Ammon's horn (tissue), 1 donor: ENCODE data around the gene SPEM2.

ENCODE experiments used
- DNase-seq: peaks from one replicate; pipeline ENCODE4 v3.0.0-alpha.2; 2016; ENCODE audit warnings: low spot score

Gene SPEM2

GRCh38 chr17:7421186-7421585, 4.2 kb upstream of the SPEM2 start:
- no peak for DNase-seq

DNA sequence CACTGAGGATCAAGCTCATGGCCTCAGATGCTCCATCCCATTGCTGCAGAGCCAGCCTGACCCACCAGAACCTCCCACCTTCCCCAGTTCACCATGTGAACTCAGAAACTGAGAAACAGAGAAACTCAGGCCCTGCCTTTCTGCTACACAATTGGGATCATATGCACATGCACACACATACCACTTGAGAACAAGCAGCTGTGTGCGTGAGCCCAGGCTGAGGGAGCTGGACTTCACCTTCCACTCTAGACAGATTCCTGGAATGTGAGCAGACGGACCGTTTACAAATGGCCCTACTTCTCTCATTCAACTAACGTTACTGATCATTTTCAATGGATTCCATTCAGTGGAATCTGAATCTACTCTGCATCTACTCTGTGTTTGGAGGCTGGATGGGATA, 1.7 kb upstream of the SPEM2 start:
- DNase-seq = no peak

GRCh38 chr17:7425756-7426155, 340 bp downstream of the SPEM2 start:
- no peak for DNase-seq

GRCh38 chr17:7426203-7426863, 917 bp downstream of the SPEM2 start:
- no peak for DNase-seq

GRCh38 chr17:7426896-7427489, 1.6 kb downstream of the SPEM2 start:
- DNase-seq = no peak

GRCh38 chr17:7427549-7427948, 2.1 kb downstream of the SPEM2 start:
- DNase-seq = no peak

- DNase-seq = no peak
Observed at GRCh38 chr17:7428557-7428956, 3.1 kb downstream of the SPEM2 start, which contains the start of gene SPEM3. TSS of gene SPEM3 (plus strand) at chr17:7428857. CDS start at chr17:7428903, 46 bp downstream.

GRCh38 chr17:7429722-7430121, 4.3 kb downstream of the SPEM2 start:
- DNase-seq = no peak

DNA sequence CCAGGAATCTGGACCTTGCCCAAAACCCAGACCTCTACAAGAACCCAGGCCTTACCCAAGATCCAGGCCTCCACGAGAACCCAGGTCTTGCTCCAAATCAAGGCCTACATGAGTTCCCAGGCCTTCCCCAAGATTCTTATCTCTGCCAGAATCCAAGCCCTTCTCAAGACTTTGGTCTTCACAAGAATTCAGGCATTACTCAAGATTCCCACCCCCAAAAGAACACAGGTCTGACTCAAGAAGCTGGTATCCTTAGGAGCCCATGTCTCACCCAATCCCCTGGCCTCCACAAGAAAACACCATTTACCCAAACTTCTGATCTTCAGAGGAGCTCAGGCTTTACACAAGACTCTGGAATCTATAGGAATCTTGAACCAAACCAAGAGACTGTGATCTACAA, 5.8 kb downstream of the SPEM2 start:
- DNase-seq = no peak

DNA sequence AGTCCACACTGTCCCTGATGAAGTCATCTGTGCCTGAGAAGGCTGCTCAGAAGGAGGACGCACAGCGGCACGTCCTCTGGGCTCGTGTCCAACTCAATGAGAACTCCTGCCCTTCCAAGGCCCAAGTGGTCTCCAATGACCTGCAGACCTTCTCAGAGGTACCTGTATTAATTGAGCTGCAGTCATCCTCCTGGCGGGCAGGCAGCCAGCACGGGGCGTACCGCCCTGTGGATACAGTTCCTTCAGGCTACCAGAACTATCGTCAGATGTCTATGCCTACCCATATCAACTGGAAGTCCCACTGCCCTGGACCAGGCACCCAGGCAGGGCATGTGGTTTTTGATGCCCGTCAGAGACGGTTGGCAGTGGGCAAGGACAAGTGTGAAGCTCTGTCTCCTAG, 6.9 kb downstream of the SPEM2 start:
- DNase-seq = no peak

DNA sequence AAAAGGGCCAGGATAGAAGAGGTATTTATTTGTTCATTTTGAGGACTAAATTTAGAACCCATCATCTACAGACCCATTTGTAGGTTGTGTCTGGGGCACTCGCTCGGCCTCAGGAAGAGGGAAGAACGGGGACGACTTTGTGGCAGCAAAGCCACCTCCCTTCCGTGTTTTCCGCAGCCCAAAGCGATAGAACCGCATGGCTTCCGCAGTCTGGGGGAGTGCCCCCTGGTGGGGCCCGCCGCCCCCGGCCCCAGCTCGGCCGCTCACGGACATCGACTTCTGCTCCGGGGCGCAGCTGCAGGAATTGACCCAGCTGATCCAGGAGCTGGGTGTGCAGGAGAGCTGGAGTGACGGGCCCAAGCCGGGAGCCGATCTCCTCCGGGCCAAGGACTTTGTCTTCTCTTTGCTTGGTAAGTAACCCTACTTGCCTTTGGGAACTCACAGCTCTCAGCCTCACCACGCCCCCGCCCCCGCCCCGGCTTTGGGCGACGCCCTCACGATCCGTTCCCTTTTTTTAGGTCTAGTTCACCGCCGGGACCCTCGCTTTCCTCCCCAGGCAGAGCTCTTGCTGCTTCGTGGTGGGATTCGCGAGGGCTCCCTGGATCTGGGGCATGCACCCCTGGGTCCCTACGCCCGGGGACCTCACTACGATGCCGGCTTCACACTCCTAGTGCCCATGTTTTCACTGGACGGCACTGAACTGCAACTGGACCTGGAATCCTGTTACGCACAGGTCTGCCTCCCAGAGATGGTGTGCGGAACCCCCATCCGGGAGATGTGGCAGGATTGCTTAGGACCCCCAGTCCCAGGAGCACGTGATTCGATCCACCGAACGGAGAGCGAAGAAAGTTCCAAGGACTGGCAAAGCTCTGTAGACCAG, 10.5 kb downstream of the SPEM2 start:
- DNase-seq = no peak

DNA sequence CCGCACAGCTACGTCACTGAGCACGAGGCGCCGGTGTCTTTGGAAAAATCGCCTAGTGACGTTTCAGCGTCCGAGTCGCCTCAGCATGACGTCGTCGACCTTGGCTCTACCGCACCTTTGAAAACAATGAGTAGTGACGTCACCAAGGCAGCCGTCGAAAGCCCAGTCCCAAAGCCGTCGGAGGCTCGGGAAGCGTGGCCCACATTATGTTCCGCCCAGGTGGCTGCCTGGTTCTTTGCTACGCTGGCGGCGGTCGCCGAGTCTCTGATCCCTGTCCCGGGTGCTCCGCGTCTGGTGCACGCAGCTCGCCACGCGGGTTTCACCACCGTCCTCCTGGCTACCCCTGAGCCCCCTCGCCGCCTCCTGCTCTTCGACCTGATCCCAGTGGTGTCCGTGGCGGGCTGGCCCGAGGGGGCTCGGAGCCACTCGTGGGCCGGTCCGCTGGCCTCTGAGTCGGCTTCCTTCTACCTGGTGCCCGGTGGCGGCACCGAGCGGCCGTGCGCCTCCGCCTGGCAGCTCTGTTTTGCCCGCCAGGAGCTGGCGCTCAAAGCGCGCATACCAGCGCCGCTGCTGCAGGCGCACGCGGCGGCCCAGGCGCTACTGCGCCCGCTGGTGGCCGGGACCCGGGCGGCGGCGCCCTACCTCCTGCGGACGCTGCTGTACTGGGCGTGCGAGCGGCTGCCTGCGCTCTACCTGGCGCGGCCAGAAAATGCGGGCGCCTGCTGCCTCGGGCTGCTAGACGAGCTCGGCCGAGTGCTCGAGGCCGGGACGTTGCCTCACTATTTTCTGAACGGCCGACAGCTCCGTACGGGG, 11.3 kb downstream of the SPEM2 start:
- DNase-seq = peak; percentile 81

DNA sequence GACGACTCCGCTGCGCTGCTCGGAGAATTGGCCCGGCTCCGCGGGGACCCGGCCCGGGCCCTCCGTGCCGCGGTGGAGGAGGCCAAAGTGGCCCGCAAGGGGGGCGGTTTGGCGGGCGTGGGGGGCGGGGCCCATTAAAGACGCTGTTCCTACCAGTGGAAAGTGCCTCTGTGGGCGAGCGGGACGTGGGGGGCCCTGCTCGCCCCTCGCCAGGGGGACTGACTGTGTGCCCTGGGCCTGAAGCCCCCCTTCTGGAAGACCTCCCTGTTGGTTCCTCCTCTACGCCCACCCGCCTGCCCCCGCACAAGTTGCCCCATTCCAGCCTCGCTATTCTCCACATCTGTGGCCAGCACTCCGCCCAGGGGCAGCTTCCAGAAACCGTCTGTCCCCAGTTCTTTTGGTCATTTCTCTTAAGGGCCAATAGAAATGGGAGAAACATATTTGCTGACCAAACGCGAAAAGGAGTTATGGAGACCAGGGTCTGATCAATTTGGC, 12.0 kb downstream of the SPEM2 start:
- no peak for DNase-seq

DNA sequence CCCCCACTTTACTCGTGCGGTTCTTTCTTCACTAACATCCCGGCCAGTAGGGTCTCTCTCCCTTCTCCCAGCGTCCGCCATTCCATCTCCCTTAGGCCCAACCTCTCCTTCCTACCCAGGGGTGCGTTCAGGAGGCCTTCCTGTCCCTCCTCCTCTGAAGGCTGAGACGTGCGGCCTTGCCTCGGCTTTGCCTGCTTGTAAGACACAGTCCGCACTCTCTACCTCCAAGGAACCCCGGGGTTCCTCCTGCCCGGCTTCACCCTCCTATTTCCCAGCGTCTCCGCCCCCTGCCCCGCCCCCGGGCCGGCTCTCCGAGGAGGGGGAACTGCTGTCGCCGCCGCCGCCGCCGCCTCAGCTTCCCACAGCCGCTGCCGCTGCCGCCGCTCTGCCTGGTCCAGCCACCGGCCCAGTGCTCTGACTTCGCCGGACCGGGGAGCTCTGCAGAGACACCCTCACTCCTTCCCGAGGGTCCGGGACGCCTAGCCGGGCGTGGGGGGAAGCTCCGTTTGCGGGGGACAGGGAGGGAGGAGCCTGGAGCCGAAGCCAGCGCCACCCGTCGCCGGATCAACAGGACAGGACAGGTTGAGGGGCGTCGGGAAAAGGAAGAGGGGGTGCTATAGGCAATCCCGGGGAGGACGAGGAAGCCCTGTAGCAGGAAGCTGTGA, 12.7 kb downstream of the SPEM2 start:
- DNase-seq = peak; percentile 78

DNA sequence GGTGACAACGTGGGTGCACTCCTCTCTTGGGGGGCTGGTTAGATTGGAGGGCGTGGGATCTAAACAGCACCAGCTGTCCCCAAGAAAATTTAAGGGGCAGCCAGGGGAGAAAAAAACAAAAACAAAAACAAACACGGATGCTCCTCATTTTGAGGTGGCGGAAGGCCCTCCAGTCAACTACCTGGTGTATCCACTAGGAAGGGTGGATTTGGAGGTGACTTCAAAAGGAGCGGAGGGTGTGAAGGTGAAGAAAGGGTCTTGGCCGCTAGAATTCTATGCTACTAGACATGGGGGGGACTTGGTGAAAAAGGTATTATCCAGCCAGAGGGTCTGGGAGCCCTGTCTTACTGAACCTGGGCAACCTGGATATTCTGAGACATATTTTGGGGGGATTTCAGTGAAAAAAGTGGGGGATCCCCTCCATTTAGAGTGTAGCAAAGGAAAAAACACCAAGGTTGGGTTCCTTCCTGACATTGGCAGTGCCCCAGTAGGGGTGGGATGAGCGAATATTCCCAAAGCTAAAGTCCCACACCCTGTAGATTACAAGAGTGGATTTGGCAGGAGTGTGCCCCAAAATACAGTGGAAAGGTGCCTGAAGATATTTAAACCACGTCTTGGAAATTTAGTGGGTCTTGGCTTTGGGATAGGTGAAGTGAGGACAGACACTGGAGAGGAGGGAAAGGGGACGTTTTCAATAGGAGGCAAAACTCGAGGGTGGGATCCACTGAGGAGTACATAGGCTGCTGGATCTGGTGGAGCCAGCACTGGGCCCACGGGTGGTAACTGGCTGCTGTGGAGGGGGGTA, 13.4 kb downstream of the SPEM2 start:
- no peak for DNase-seq

- DNase-seq = no peak
Observed at GRCh38 chr17:7439462-7440112, 14.2 kb downstream of the SPEM2 start, which contains the start of gene FGF11. TSS of gene FGF11 (plus strand) at chr17:7439512. CDS start at chr17:7439621, 109 bp downstream.

DNA sequence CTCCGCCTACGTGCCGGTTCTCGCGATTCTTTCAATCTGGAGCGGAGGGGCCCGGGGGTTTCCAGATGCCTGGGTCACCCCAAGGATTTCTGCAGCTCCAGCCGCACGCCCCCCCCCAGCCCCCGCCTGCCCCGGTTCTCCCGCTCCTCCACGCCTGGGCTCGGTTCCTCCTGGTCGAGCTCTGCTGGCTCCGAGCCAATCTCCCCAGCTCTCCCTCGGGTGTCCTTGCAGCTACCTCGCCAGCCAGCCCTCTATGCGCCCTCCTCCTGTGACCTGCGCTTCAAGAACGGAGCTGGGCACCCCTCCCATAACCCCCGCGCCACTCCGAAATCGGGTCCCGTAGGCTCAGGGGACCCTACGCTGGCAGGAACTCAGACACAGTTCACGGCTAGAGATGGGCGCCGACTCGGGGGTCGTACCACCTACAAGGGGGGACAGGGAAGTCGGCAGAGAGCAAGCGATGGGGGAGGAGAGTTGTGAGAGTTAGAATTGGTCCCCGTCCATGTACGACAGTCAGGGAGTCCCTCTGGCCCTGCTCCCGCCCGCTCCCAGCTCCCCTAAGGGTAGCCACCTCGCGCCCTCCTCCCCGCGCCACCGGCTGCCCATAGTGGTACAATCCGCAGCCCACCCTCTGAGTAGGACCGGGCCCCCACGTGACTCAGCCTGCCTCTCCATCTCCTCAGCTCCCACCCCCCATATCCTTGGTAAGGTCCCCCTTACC, 14.9 kb downstream of the SPEM2 start:
- DNase-seq = no peak

- peak; percentile 38 for DNase-seq
Observed at GRCh38 chr17:7440834-7441195, 15.4 kb downstream of the SPEM2 start.

DNA sequence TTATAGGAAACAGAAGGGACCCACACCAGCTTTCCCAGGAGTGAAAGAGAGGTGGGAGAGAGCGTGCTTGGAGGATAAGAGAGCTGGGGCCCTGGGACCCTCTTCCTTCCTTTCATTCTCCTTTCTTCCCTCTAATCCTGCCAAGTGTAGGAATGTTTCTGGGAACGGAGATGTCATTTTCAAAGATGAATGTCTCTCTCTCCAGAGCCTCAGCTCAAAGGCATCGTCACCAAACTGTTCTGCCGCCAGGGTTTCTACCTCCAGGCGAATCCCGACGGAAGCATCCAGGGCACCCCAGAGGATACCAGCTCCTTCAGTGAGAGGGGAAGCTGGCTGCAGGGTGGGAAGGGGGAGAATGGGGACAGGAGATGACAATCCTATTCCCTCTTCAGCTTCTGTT, 15.8 kb downstream of the SPEM2 start:
- no peak for DNase-seq
